CD4-positive, alpha-beta T cell treated with Interleukin-15 for 1 hour (primary cell): ENCODE measurements around the gene TNXB.
"Not testable (repeated sequence)": the region's sequence is repeated elsewhere in the genome, so short reads cannot be mapped to it uniquely, and the experiment has no call there.

Source experiments
- DNase-seq: peaks from one replicate; pipeline ENCODE4 v3.0.0-alpha.2; 2020

Gene TNXB

DNA sequence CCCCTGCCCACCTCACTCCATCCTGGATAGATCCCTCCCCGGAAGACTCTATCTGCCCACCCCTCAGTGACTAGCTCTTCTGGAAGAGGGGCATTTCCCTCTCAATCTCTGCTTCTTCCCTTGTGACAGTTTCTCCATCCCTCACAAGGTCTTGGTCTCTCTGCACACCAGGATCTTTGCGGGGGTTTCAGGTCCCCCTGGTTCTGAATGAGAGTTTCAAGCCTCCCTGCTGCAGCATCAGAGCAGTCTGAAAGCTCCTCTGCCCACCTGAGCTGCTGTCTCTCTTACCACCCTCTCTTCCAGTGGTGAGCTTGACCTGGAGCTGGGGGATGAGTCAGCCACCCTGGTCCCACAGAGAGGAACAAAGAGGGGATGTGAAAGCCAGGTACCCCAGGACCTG is 24.4 kb downstream of the TNXB start:
- DNase-seq = no peak

DNA sequence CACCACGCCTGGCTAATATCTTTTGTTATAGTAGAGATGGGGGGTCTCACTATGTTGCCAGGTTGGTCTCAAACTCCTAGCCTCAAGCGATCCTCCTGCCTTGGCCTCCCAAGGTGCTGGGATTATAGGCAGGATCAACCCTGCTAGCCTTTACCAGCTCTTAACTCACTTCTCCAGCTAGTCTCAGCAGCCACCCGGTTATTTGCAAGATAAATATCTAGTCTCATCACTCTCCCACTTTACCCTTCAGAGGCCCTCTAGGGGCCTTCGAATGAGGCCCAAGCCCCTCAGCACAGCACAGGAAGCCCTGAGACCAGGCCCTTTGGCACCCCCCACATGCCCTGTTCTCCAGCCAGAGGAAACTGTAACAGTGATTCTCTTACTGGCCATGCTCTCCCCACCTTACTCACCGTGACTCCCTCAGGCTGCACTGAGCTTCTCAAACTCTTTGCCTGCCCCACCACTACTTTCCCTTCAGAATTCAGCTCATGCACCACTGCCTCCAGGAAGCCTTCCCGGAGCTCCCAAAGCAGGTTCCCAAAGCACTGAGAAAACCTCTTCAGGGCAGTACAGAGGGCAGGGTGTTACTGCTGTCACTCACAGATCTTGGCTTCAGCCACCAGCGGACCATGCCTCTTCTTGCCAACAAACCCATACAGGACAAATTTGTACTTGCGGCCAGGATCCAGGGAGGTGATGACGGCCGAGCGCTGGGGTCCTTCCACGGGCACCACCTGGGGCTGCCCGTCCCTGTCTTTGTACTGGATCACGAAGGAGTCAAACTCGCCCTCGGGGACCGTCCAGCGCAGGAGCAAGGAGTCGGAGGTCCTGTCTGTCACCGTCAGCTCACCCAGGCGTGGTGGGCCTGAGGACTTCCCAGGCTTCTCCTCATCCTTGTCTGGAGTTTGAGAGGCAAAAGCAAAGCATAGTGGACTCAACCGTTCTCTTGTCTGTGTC is 25.0 kb downstream of the TNXB start:
- DNase-seq = no peak

DNA sequence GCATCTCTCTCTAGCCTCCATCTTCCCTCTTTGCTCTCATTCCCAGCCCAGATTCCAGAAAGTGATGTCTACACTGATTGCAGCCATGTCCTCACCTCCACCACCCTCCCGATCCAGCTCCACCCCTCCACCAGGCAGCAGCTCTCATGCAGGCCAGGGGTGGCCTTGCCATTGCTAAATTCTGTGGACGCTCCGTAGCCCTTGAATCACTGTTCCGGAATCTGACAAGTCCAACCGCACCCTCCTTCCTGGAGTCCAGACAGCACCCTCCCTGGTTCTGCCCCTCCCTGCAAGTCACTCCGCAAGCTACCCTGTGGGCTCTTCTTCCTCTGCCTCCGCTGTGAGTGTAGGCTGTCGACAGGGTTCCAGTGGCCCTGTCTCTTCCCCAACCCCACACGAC is 26.2 kb downstream of the TNXB start:
- DNase-seq = no peak

DNA sequence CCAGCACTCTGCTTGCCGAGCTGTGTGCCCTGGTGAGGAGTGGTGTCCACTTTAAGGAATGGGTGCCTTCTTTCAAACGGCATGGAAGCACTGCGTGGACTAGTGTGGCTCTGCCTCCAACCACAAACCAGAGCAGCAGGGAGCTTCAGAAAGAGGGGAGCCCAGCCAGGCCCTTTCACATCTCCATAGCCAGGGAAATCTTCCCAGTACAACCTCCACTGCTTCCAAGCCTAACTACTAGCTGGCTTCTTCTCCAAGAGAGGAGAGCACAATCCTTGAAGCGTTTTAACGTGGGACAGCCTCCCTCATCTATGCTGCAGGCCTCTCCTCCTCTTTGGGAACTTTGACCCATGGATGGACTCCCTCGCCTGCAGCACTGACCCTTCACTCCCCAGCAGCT is 26.7 kb downstream of the TNXB start:
- DNase-seq = no peak

DNA sequence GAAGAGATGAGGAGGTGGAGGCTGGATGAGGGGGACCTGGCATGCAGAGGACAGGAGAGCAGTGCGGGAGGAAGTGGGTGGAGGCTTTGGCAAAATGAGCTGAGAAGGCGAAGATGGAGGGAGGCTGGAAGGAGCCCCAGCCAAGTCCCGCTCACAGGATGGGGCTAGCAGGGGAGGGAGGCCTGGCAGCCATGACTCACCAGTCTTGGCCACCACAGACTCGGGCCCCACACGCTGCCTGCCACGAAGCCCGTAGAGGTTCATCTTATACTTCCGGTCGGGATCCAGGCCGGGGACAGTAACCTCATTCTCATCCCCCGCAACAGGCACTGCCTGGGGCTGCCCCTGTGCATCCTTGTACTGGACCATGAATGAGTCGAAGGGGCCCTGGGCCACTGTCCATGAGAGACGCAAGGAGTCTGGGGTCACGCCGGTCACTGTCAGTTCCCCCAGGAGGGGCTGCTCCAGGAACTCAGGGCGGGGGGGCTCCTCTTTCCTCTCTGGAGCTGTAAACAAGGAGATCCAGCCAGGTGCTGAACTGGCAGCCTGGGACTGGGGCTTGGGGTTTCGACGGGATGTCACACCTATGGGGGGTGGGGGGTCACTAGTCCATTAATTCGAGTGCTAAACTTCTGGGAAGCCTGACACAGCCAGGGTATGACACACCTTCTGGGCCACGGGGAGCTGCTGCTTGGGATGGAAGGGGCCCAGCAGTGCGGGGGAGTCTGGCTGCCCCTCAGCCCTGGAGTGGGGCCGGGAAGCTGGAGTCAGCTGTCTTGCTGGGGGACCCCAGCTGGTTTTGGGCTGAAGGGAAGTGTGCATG is 27.8 kb downstream of the TNXB start:
- DNase-seq = no peak

DNA sequence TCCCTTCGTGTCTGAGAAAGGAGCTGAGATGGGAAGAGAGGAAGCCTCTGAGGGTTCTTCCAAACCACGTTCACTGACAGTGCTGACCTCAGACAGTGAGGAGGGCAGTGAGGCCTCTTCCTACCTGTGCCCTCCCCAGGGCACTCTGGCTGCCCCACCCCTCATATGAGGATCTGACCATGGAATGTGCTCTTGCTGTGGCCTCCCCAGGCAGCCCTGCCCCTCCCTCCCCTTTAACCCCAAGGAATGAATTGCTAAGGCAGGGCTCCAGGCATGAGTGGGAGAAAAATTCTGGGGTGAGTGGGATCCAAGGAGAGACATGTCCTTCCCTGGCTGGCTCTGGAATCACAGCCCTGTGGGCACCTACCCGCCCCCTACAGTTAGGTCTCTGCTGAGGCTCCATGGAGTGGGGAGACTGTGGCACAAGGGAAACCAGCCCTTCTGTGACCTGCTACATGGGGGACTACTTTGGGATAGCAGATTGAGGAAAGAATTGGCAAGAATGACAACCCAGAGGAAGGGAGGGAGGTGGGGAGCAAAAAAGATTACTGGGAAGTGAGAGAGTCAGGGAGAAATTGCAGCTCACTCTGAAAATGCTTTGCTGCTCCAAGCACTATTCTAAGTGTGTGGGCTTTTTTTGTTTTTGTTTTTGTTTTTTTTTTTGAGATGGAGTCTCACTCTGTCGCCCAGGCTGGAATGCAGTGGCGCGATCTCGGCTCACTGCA is 29.4 kb downstream of the TNXB start:
- no peak for DNase-seq

DNA sequence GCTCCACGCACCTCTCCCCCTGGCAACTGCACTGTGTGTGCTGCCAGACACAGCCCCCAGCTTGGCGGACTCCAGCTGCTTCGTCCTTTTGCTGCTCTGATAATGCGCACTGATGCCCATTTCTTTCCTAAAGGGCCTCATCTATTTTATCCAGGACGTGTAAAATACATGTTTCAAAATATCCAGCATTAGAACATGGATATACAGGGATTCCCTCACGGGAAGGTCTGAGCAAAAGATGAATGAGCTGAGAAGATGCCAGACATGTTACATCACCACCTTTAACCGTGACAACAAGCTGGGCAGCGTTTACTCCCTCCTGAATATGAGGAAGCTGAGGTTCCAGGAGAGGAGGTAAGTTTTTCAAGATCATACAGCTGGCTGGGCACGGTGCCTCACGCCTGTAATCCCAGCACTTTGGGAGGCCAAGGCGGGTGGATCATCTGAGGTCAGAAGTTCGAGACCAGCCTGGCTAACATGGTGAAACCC is 32.8 kb downstream of the TNXB start:
- DNase-seq = no peak

DNA sequence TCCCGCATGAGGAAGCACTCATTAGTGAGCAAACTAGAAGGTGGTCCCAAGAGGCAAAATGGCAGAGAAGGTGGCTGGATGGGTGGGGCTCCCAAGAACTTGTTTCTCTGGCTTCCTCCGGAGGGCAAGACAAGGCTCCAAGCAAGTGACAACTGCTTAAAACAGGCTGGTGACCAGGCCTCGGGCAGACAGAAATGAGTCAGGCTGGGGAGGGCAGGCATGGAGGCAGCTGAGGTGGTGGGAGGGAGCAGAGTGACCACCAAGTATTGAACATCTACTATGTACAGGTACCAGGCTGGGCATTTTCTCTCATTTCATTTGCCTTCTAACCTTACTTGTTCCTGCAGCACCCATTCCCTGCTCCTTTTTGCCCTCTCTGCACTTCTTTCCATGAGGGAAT is 33.4 kb downstream of the TNXB start:
- DNase-seq = no peak

DNA sequence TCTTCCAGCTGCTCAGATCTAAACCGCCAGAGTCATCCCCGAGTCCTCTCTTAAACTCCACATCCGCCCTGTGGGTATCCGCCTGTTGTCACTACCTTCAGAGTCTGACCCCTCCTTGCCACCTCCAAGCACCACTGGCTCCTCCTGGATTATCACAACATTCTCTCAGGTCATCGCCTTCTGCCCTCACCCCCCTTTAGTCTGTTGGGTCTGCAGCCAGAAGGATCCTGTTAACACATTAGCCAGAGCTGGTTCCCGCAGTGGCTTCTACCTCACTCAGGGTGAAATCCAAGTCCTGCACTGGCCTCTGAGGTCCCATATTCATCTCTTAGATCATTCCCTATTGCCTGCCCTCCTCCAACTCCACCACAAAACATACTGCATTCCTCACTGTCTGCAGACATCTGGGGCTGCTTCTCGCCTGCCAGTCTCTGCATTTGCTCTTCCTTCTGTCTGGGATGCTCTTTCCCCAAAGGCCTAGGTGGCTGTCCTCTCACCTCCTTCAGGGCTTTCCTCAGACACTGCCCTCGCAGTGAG is 34.1 kb downstream of the TNXB start:
- DNase-seq = no peak

DNA sequence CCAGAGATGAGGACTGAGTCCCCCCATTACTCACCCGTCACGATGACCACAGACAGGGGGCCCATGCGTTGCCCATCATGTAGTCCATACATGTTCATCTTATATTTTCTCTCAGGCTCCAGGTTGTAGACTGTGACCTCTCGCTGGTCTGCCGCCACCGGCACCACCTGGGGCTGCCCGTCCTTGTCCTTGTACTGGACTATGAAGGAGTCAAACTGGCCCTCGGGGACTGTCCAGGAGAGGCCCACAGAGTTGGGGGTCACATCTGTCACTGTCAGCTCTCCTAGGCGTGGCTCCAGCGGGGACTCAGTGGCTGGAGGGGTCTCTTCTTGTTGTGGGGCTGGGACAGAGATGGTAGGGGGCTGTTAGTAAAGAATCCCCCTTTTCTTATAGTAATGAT is 35.5 kb downstream of the TNXB start:
- DNase-seq = no peak

DNA sequence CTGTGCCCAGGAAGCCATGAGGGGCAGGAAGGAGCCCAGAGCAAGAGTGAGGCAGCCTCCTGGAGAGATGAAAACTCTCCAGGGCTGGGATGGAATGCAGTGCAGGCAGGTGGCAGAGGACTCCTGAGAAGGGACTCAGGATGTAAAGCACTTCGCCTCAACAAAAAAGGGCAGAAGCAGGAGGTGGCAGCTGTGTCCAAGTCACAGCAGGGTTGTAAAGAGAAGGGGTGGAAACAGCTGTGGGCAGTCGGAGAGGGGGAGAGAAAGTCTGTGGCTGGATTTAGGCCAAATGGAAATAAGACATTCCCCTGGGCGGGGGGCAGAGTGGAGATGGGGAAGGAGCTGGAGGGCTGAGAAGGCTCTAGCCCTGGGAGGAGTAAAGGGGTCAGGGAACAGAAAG is 36.0 kb downstream of the TNXB start:
- no peak for DNase-seq

DNA sequence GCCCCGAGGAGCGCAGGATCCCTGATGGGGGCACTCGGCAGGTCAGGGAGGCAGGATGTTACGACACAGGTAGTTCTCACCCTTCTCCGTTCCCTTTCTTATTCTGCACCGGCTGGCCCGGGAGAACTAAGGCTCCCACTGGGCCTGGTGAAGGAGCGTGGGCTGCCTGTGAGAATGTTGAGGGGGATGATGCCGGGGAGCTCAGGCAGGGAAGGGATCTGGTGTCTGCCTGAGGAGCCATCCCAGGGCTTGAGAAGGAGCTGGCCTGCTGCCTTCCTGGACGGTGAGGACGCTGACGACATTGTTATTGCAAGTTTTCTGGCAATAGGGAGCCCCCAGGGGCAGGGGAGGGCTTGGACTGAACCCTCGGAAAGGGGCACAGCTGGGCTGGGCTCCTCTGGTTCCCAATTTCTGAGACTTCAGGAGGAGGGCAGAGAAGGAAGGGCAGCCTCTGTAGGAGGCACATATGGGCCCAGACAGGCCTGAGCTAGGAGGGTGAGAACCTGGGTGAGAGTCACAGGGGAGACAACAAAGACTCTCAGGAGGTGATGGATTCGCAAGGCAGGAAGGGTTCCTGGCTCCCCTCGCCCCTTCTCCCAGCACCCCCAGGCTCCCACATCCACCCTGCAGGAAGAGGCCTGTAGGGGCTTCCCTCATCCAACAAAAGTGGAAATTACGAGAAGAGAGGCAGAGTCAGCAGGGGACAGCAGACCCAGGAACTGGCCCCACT is 38.2 kb downstream of the TNXB start:
- no peak for DNase-seq

DNA sequence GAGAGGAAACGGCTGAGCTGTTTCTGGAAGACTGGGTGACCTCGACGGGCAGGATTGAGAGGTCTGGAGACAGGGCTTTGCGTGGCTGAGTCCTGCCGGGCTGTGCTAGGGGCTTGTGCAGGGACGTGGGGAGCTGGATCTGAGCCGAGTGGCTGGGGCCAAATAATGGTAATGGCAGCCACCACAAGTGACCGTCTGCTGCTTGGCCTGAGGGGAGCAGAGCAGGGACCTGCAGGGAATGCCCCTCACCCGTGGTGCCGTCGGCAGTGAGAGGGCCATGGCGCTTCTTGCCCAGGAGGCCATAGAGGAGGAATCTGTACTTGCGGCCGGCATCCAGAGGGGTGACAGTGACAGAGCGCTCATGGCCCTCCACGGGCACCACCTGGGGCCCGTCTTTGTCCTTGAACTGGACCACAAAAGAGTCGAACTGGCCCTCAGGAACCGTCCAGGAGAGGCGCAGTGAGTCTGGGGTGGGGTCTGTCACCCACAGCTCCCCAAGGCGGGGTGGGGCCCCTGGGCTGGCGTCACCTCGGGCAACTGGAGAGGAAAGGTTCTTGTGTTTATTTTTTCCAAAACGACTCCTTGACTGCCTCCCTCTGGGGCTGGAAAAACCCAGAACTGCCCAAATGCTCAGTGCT is 39.1 kb downstream of the TNXB start:
- DNase-seq = no peak

DNA sequence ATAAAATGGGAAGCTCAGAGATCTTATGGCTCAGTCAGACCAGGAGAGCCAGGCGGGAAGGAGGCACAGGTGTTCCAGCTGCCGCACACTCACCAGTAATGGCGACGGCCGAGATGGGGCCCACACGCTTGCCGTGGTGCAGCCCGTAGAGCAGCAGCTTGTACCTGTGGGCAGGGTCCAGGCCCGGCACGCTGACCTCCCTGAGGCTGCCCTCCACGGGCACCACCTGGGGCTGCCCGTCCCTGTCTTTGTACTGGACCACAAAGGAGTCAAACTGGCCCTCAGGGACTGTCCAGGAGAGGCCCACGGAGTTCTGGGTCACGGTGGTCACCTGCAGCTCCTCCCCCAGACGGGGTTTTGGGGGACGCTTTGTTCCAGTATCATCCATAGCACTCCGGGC is 39.7 kb downstream of the TNXB start:
- no peak for DNase-seq

DNA sequence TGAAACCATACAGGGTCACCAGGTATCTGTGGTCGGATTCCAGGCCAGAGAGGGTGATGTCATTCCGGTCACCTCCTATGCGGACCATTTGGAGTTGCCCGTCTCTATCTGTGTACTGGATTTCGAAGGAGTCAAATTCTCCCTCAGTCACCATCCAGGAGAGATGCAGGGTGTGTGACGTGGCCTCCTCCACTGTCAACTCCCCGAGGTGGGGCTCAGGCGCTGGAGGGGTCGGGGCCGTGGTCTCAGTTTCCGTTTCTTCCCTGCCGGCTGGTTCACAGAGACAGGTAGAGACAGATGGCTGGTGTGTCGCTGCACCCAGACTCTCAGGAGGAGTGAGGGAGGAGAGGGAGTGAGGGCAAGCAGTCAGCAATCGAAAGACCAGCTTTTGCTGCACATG is 40.3 kb downstream of the TNXB start:
- no peak for DNase-seq

DNA sequence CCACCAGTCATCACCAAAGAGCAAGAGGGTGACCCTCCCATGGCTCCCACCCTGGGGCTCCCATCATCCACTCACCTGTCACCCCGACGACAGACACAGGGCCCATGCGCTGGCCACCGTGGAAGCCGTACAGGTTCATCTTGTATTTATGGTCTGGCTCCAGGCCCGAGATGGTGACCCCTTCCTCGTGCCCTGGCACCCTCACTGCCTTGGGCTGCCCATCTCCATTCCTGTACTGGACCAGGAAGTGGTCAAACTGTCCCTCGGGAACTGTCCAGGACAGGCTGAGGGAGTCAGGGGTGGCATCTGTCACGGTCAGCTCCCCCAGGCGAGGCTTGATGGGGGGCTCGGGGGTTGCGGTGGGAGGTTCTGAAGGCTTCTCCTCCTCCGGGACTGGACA is 40.8 kb downstream of the TNXB start:
- not testable (repeated sequence) for DNase-seq

DNA sequence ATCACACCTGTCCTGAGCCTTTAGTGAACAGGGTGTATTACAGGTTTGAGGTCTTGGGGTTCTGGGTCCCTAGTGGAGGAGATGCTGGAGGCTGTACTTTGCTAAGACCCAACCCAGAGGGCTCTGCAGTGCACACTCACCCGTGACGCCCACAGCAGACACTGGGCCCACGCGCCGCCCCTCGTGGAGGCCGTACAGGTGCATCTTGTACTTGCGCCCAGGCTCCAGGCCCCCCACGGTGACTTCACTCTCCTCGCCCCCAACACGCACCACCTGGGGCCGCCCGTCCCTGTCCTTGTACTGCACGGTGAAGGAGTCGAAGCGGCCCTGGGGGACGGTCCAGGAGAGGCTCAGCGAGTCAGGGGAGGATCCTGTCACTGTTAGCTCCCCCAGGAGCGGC is 41.6 kb downstream of the TNXB start:
- not testable (repeated sequence) for DNase-seq

DNA sequence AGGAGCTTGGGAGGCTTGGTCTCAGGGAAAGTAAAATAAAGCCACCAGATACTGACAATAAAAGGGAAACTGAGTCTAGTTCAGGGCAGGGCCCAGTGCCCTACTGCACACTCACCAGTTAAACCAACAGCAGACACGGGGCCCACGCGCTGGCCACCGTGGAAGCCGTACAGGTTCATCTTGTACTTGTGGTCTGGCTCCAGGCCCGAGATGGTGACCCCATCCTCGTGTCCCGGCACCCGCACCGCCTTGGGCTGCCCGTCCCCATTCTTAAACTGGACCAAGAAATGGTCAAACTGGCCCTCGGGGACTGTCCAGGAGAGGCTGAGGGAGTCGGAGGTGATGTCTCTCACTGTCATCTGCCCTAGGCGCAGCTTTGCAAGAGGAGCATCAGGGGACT is 44.4 kb downstream of the TNXB start:
- no peak for DNase-seq

DNA sequence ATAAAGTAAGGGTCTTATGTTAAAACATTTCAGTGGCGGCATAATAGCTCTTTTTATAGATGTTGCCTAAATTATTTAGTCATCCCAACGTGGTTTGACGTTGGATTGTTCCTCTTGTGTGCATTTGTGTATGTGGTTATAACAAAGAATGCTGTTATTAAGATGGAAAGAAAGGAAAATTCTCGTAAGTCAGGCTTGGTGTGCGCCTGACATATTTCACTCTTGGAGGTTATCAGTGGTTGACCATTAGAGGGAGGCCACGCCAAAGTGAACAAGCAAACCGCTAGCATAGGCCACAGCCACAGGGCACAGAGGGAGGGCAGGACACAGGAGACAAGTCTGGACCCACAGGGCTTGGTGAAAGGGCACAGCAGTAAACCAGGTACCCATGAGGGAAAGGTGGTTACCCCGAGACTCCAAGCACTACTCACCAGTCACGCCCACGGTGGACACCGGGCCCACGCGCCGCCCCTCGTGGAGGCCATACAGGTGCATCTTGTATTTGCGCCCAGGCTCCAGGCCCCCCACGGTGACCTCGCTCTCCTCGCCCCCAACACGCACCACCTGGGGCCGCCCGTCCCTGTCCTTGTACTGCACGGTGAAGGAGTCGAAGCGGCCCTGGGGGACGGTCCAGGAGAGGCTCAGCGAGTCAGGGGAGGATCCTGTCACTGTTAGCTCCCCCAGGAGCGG is 48.0 kb downstream of the TNXB start:
- DNase-seq = no peak

DNA sequence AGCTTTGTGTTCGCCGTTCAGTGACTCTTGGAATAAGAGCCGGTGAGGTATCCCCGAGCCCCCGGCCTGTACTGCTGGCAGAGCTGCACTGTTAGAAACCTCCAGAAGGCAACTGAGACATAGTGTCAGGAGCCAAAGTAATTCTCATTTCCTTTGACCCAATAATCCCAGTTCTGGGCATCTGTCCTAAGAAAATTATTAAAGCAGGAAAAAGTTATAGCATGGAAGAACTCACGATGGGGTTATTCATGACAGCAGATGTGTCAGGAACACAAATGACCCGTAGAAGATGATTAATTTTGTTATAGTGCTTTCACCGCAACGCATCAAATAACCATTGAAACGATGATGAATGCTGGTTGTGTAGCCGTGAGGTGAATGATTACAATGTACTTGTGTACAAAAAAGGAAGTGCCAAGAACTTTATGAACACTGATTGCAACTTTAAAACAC is 50.6 kb downstream of the TNXB start:
- DNase-seq = no peak

DNA sequence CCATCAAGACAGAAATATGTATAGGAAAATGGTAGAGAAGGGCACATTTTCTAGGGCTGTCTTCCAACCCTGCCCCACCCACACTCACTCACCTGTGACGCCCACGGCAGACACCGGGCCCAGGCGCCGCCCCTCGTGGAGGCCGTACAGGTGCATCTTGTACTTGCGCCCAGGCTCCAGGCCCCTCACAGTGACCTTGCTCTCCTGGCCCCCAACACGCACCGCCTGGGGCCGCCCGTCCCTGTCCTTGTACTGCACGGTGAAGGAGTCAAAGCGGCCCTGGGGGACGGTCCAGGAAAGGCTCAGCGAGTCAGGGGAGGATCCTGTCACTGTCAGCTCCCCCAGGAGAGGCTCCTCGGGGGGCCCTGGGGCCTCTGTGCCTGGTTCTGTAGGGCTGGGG is 51.2 kb downstream of the TNXB start:
- DNase-seq = no peak
